Measurements from ENCODE around the gene CRB2. TPM values are rescaled to one million over a fixed set of nuclear protein-coding genes. Genes with fewer than 3 reads are reported as not detected.

CRB2 gene
- total RNA-seq, 1 donor from 2014 or later: 0.79 TPM

GRCh38 chr9:123425836-123426365, 69.9 kb downstream of the CRB2 start:
- DNase-seq (no peak), ATAC-seq (no peak)
- intact Hi-C loops (cut with micrococcal nuclease): no loop called here

- DNase-seq (no peak), ATAC-seq (no peak)
Observed at GRCh38 chr9:123426406-123426805, 70.4 kb downstream of the CRB2 start.

More at GRCh38 chr9:123426406-123426805, 70.4 kb downstream of the CRB2 start:
- intact Hi-C loops (cut with micrococcal nuclease): no loop called here

Small RNA genes lying within 50 kb of the gene (microRNA-seq; reads per million reads assigned to microRNA genes)
- not detected for gene MIR601 (ENCODE audit: borderline number of aligned reads)

Other genes with a start within 250 kb of the CRB2 start
- gene STRBP, start 87.6 kb upstream of the CRB2 start, total RNA-seq: 21.3 TPM